PC-9 (cell line): Measurements from ENCODE around the gene ST6GALNAC3. TPM values are rescaled to one million over a fixed set of nuclear protein-coding genes. Genes with fewer than 3 reads are reported as not detected.

Source experiments
- BruUV-seq: library from RNA; stranded (reverse); fragments of 400-500 nt; replicated peaks from 2 replicates; lab custom pipeline; 2021; lab: Mats Ljungman, UMichigan
- CTCF ChIA-PET: fragments of 300-600 bp; sonication (Branson Sonifier 250); formaldehyde crosslinking; loops from one replicate; lab custom pipeline; 2022; ENCODE audit warnings: antibody characterized with exemption; lab: Charles Lee
- POLR2A ChIA-PET: fragments of 300-600 bp; sonication (Branson Sonifier 250); formaldehyde crosslinking; loops from one replicate; lab custom pipeline; 2022; ENCODE audit warnings: antibody characterized with exemption; ENCODE audit not compliant: unreplicated experiment; lab: Charles Lee
- DNase-seq, 2 experiments: peaks; one replicate each; pipeline versions ENCODE4 v3.0.0 to v3.0.0-alpha.2; 2015 to 2022; ENCODE audit warnings: mixed read lengths in 1 of 2
- H2AFZ ChIP-seq: fragments of 200-600 bp; sonication (generic); 2 replicates; pipeline ENCODE4 v1.8.1; 2017; ENCODE audit warnings: antibody characterized with exemption
- H3F3A ChIP-seq: fragments of 200-600 bp; sonication (generic); 2 replicates; pipeline ENCODE4 v1.8.1; 2017; ENCODE audit warnings: antibody characterized with exemption, mild to moderate bottlenecking, low read depth; ENCODE audit not compliant: insufficient read depth
- H3K27ac ChIP-seq: fragments of 200-600 bp; sonication (generic); 2 replicates; pipeline ENCODE4 v1.6.1; 2016; ENCODE audit warnings: mixed run types
- H3K27me3 ChIP-seq: fragments of 200-600 bp; sonication (generic); 2 replicates; pipeline ENCODE4 v1.6.1; 2016; ENCODE audit warnings: low read depth, mixed run types; ENCODE audit not compliant: insufficient read depth
- H3K36me3 ChIP-seq: fragments of 200-600 bp; sonication (generic); 2 replicates; pipeline ENCODE4 v1.6.1; 2016; ENCODE audit warnings: low read depth, mixed run types
- H3K4me1 ChIP-seq: fragments of 200-600 bp; sonication (generic); replicated peaks from 2 replicates; pipeline ENCODE4 v1.6.1; 2016; ENCODE audit warnings: mixed run types; ENCODE audit not compliant: insufficient read depth
- H3K4me2 ChIP-seq: fragments of 200-600 bp; sonication (generic); 2 replicates; pipeline ENCODE4 v1.6.1; 2017; ENCODE audit warnings: mixed run types
- H3K4me3 ChIP-seq: fragments of 200-600 bp; sonication (generic); 2 replicates; pipeline ENCODE4 v1.6.1; 2016; ENCODE audit warnings: mixed run types
- H3K79me2 ChIP-seq: fragments of 200-600 bp; sonication (generic); 2 replicates; pipeline ENCODE4 v1.6.1; 2017; ENCODE audit warnings: low read depth, mixed run types
- H3K9me2 ChIP-seq: fragments of 200-600 bp; sonication (generic); 2 replicates; pipeline ENCODE4 v1.8.1; 2017; ENCODE audit warnings: mild to moderate bottlenecking; ENCODE audit not compliant: insufficient read depth
- H3K9me3 ChIP-seq: fragments of 200-600 bp; sonication (generic); 2 replicates; pipeline ENCODE4 v1.8.1; 2016; ENCODE audit warnings: low read depth; ENCODE audit not compliant: insufficient read depth
- H4K20me1 ChIP-seq: fragments of 200-600 bp; sonication (generic); 2 replicates; pipeline ENCODE4 v1.8.1; 2017; ENCODE audit not compliant: insufficient read depth
- CTCF ChIP-seq: fragments of 200-600 bp; sonication (generic); conservative IDR thresholded peaks from 2 replicates; pipeline ENCODE4 v1.6.1; 2017; ENCODE audit warnings: mixed run types, antibody characterized with exemption, mild to moderate bottlenecking, moderate library complexity
- EZH2 ChIP-seq: fragments of 200-600 bp; sonication (generic); IDR thresholded peaks from 2 replicates; pipeline ENCODE4 v1.8.0; 2017; ENCODE audit warnings: antibody characterized with exemption, low read depth
- intact Hi-C: fragments of 100-400 bp; cut with micrococcal nuclease; formaldehyde crosslinking; loops from one replicate; pipeline ENCODE4 v1.10.0; 2022; ENCODE audit not compliant: unreplicated experiment
- total RNA-seq: library from RNA; stranded (reverse); gene quantifications from 2 replicates; pipeline ENCODE4 v1.2.3, GENCODE V29; 2021

The ST6GALNAC3 gene
- total RNA-seq, 1 experiment from 2014 or later, result 0.04 TPM

DNA sequence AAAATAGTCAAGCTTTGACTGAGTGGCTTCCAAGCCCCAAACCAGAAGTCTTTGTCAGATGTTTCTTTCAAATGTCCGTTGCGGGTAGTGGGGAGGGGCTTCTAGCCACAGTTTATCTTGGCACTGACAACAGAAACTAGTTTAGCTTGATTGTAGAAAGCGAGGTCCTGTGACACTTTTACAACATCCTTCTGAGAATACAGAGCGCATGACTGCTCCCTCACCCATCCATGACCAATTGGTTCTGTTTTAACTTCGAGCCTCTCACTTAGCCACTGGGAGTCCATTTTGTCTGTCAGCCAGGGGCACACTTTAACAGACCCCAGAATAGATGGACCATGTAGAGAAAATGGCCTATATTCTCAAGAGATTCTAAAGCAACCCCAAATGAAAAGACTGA lies 593.5 kb downstream of the ST6GALNAC3 start:
- H3K4me2 ChIP-seq, result no peak overlapping the region
- H2AFZ ChIP-seq, result no peak overlapping the region
- no peaks in the 10 kb centered on the region for H3K36me3 ChIP-seq
- no peaks in the 10 kb centered on the region for H3K27me3 ChIP-seq
- H4K20me1 ChIP-seq, result no peaks in the 10 kb centered on the region
- ChIA-PET CTCF (no interaction called here), POLR2A (interaction anchor here (0.6 kb wide), 1 partner anchor 102 kb away, joined by 3 read pairs; no protein-coding TSS in a partner anchor)
- intact Hi-C loops, result no loop called here
- H3K4me1 ChIP-seq, result no peaks in the 10 kb centered on the region
- no peaks in the 10 kb centered on the region for H3K9me2 ChIP-seq
- H3K27ac ChIP-seq, result no peak overlapping the region
- no peaks in the 10 kb centered on the region for H3K9me3 ChIP-seq
- no peak for TF ChIP-seq EZH2
- no peak for TF ChIP-seq CTCF
- BruUV-seq, result no TSS peak
- no peak overlapping the region for H3K4me3 ChIP-seq
- no peaks in the 10 kb centered on the region for H3K79me2 ChIP-seq
- DNase-seq, result no peak
- no peaks in the 10 kb centered on the region for H3F3A ChIP-seq

DNA sequence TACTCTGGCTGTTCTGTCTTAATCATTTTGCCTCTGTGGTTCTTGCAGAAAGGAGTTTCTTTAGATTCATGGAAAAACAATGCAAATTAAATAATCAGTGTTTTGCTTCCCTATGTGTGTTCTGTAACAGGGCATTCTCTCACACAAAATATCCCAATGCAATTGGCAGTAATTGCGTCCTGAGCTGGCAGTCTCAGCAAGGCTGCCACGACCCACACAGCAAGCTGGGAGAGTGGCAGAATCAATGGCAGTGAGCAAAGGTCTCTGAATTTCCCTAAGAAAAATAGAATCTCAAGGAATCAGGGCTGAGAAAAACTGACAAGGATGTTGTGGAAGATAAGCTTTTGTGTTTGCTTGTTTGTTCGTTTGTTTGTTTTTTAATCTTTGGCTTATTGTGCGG lies 594.6 kb downstream of the ST6GALNAC3 start:
- Histone ChIP-seq H4K20me1 (no peaks in the 10 kb centered on the region), H3K27me3 (no peaks in the 10 kb centered on the region), H2AFZ (no peak overlapping the region), H3K4me1 (no peaks in the 10 kb centered on the region), H3K36me3 (no peaks in the 10 kb centered on the region), H3K27ac (no peak overlapping the region), H3K9me2 (no peaks in the 10 kb centered on the region), H3K4me3 (no peak overlapping the region), H3F3A (no peaks in the 10 kb centered on the region), H3K9me3 (no peaks in the 10 kb centered on the region), H3K79me2 (no peaks in the 10 kb centered on the region), H3K4me2 (no peak overlapping the region)
- DNase-seq, result no peak
- CTCF ChIA-PET, result no interaction called here
- TF ChIP-seq CTCF (no peak), EZH2 (no peak)
- intact Hi-C loops, result no loop called here
- BruUV-seq, result no TSS peak
- POLR2A ChIA-PET, result no interaction called here

- no peaks in the 10 kb centered on the region for H3K36me3 ChIP-seq
- no peaks in the 10 kb centered on the region for H3K4me1 ChIP-seq
- ChIA-PET POLR2A (no interaction called here), CTCF (no interaction called here)
- no peaks in the 10 kb centered on the region for H4K20me1 ChIP-seq
- no peaks in the 10 kb centered on the region for H3F3A ChIP-seq
- no TSS peak for BruUV-seq
- no peak overlapping the region for H3K4me3 ChIP-seq
- H3K27me3 ChIP-seq, result no peaks in the 10 kb centered on the region
- H3K79me2 ChIP-seq, result no peaks in the 10 kb centered on the region
- DNase-seq, result no peak
- intact Hi-C loops, result no loop called here
- H3K9me2 ChIP-seq, result no peaks in the 10 kb centered on the region
- no peak overlapping the region for H3K27ac ChIP-seq
- no peak overlapping the region for H2AFZ ChIP-seq
- H3K4me2 ChIP-seq, result no peak overlapping the region
- no peak for TF ChIP-seq CTCF
- TF ChIP-seq EZH2, result no peak
- H3K9me3 ChIP-seq, result no peaks in the 10 kb centered on the region
Observed at GRCh38 chr1:76669624-76670315, 595.2 kb downstream of the ST6GALNAC3 start.
